NCI-H187 treated with DMSO at 0.1 percent for 48 hours (cell line): Measurements from ENCODE around the gene OSBPL10.
"Not testable (repeated sequence)": the region's sequence is repeated elsewhere in the genome, so short reads cannot be mapped to it uniquely, and the experiment has no call there.

Experiments used
- DNase-seq: peaks from one replicate; lab custom pipeline; 2025; lab: John Stamatoyannopoulos, UW

OSBPL10 gene

DNA sequence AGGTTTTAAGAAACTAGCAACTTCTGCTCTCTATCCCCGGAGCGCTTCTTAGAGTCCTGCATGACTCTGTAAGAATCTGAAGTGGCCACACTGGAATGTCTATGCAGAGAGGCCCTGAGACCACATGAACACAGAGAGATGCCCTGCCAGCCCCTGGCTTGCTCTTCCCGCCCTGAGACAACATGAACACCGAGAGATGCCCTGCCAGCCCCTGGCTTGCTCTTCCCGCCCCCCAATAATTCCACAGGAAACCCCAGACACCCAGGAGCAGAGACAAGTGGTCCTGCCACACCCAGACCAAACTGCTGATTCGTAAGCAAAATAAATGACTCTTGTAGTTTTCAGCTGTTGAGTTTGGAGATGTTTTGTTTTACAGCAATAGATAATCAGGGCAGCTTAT, 166.1 kb downstream of the OSBPL10 start:
- no peak for DNase-seq

- no peak for DNase-seq
Observed at GRCh38 chr3:31813686-31814085, 167.4 kb downstream of the OSBPL10 start.

DNA sequence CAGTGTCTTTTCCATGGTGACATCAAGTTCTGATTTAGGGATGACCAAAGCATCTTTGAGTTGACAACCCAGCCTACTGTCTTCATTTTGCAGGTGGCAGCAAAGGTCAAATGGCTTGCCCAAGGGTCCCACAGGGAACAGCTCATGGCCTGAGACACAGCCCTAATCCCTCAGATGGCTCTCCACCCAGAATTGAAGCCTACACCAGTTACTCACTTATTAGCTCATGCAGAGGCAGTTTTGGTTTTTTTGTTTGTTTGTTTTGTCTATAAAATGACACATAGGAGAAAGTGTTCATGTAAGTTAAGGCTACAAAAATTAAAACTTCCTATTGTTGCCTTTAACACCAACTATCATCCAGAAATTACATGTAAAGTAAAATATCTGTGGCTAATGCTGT, 167.9 kb downstream of the OSBPL10 start:
- no peak for DNase-seq

GRCh38 chr3:31810991-31811433, 170.1 kb downstream of the OSBPL10 start:
- DNase-seq, result no peak

DNA sequence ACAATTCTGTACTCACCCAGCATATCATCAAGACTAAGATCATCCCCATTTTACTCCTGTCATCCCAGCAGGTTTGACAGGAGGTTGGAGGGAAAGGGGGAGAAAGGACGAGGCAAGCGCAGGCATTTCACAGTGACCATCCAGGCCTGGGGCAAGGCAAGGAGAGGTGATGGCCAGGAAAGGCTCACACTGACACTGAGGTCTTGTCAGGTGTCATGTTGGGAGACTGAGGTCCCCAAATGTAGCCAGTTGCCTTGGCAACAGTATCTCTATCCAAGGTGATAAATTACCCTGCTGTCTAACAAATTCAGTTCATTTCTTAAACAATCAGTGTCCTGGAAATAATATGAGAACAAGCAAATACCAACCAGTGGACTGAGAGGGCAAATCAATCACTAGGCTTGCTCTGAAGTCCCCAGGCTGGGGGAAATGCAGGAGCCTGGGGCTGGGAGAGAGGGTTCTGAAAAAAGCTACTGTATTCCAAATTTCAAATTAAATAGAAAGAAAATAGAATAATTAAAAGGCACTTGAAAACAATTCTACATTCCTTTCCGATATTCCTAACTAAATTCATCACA, 172.8 kb downstream of the OSBPL10 start:
- no peak for DNase-seq

- DNase-seq, result no peak
Observed at GRCh38 chr3:31804251-31805051, 176.6 kb downstream of the OSBPL10 start.

DNA sequence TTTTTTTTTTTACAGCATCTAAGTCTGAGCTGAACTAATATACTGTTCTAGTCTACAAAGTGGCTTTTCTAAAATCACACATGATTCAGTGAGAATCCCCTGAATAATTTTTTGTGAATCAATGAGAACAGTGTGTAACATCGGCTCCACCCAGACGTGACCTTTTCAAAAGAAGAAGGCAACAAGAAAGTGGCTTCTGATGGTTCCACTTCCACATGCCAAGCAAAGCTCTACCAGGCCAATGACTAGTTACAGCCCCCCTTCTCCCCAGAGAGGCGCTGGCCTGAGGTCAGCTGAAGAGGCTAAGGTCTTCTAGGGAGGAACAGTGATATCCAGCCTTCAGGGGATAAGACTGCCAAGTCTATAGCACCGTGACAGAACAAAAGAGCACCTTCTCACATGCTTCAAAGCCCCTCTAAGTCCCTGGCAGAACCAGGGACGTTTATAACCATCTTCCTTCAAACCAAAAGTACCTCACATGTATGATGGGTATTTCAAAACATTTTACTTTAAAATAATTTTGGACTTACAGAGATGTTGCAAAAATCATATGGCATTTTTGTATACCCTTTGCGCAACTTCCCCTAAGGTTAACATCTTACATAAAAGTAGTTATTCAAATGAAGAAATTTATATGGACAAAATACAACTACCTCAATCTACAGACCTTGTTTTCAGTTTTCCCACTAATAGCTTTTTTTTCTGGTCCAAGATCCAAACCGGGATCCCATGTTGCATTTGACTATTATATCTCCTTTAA, 177.9 kb downstream of the OSBPL10 start:
- no peak for DNase-seq

GRCh38 chr3:31800436-31800835, 180.6 kb downstream of the OSBPL10 start:
- DNase-seq, result no peak

DNA sequence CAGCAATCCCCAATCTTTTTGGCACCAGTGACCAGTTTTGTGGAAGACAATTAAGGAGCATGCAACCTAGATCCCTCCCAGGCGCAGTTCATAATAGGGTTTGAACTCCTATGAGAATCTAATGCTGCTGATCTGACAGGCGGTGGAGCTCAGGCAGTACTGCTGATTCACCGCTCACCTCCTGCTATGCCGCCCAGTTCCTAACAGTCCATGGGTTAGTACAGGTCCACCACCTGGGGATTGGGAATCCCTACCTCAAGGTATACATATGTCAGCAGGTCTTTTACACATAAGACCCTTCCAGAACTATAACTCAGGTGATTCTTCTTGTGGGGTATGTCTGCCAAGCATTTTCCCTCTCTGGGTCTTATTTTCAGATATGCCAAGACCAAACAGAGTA, 182.2 kb downstream of the OSBPL10 start:
- DNase-seq, result no peak

DNA sequence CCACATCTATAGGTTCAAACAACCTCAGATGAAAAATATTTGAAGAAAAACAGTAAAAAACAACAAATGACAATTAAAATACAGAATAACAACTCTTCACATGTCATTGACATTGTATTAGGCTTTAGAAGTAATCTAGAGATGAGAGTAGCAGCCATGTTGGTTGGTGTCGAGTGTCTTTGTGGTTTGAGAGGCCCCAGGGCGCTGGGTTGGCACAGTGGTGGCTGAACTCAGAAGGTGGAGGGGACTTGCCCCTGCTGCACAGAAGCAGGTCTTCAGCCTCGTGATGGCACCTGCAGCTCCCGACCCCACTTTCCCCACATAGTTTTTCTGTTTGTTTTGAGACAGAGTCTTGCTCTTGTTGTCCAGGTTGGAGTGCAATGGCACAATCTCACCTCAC, 187.2 kb downstream of the OSBPL10 start:
- no peak for DNase-seq

DNA sequence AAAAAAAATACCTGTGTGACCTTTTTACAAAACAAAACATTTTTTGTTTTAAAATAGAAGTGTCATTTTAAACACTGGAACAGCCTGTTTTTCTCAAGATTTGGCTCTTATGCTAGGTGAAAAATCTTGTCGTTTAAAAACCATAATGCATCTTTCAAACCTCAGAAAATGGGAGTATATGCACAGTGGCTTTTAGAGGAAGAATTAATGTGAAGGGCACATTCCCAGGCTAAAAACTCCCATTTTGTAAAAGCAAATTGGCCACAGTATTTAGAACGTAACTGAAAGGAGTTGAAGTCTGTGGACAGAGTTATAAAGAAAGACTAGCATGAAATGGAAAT, 190.0 kb downstream of the OSBPL10 start:
- no peak for DNase-seq

DNA sequence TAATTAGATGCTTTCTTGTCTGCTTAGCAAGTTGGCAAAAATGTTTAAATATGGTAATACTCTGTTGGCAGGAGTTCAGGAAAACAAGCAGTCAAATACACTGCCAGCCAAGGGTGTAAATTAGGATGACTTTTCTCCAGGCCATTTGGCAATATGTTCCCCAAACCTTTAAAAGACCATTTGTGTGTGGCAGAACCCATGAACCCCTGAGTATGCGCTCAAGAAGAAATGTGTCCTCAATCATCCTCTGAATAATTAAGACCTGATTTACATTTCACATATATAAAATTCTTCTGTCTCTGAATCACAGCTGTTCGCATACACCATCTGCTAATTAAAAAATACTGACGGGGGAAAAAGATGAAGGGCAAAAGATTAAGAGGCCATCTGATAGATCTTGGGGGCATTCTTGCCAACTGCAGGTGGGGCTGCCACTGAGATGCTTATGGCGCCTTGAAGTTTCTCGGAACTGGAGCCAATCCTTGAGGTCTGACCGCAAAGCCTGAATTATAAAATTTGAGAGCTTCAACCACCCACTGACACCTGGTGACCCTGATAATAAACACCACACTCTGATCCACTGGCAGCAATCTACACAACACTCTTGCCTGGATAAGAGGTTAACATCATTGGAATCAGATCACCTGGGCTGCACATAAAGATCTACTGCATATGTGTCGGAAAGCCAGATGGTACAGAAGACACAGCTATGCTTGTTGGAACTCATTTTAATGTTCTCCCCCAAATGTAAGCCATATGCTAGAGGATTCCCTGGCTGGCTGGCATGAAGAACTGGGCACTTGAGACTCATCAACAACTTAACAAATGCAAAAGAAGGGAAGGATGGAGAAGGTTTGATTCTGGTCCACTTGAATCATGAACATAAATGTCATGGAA, 190.6 kb downstream of the OSBPL10 start:
- DNase-seq, result no peak

GRCh38 chr3:31789429-31789828, 191.6 kb downstream of the OSBPL10 start:
- DNase-seq, result no peak

DNA sequence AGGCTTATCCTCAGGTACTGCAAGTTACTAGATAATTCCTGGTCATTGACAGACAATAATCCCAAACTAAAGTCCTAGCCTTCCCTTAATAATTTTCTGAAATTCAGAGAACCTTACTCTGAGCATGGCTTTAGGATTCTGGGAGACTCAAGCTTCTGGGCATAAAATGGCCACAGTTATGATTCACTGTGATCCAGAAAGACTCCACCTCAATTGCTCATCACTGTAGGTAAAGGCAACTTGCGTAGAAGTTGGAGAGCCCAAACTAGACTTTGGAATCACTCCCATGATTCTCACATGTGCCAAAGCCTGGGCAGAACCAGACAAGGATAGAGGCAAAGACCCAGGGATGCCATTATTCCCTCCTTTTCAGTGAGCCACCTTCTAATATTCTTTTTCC, 195.3 kb downstream of the OSBPL10 start:
- DNase-seq, result no peak

- DNase-seq, result no peak
Observed at GRCh38 chr3:31785286-31785685, 195.8 kb downstream of the OSBPL10 start.

DNA sequence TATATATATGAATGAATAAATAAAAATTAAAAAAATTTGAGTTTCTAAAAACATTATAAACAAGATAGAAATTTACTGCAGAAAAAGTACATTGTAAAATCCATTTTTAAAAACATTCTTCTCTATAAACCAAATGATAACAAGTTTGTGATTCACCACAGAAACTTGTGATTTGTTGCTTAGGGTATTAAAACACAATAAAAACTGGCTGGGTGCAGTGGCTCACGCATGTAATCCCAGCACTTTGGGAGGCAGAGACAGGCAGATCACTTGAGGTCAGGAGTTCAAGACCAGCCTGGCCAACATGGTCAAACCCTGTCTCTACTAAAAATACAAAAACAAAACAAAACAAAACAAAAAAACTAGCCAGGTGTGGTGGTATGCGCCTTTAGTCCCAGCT, 197.2 kb downstream of the OSBPL10 start:
- DNase-seq, result not testable (repeated sequence)

DNA sequence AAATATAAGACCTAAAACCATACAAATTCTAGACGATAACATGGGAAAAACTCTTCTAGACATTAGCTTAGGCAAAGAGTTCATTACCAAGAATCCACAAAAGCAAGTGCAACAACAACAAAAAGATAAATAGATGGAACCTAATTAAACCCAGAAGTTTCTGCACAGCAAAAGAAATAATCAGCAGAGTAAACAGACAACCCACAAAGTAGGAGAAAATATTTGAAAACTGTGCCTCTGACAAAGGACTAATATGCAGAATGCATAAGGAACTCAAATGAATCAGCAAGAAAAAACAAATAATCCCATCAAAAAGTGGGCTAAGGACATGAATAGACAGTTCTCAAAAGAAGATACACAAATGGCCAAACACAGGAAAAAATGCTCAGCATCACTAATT, 198.8 kb downstream of the OSBPL10 start:
- not testable (repeated sequence) for DNase-seq

GRCh38 chr3:31779514-31779913, 201.5 kb downstream of the OSBPL10 start:
- DNase-seq, result no peak

DNA sequence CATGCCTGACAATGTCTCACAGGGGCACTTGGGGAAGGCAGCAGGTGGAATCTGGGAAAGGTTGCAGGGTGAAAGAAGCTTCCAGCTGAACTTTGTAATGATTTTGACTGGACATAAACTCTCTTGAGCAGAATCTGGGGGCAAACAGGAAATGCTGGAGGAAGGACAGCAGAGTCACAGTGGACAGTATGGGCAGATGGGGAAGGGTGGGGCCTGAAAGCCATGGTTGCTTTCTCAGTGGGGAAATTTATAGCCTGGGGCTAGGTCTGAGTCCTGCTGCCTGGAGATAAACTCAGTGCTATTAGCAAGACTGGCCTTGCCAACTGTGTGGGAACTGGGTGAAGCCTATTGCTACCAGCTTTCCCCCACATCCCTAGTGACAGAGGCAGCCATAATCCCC, 203.2 kb downstream of the OSBPL10 start:
- DNase-seq, result no peak

DNA sequence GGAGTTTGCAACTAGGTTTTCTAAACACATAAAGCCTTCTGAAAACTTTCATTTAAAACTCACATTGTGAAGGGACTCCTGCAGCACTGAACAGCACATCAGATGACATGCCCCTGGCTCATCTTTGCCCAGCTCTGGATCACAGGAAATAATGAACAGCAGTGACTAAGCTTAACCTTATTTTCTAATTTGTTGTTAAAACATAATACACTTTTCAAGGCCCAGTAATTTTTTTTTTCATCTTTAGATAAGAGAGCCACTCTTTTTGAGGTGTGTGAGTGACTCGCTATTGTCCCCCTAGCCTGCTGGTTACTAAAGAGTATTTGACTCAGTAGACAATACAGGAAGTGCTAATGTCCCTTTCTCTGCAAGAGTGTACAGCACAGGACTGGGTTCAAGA, 204.0 kb downstream of the OSBPL10 start:
- DNase-seq, result no peak

DNA sequence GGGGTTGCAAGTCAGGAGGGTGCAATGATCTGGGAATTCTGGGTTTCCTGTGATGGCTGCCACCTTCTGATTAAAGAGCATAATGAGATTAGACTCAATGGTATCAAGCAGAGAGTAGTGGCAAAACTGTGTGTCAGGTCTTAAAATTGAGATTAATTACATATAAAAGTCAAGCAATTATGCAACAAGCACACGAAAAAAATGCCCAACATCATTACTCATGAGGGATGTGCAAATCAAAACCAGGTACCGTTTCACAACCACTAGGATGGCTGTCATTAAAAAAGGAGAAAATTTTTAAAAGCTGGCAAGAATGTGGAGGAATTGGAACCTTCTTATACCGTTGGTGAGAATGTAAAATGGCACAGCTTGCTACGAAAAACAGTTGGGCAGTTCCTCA, 205.0 kb downstream of the OSBPL10 start:
- no peak for DNase-seq

DNA sequence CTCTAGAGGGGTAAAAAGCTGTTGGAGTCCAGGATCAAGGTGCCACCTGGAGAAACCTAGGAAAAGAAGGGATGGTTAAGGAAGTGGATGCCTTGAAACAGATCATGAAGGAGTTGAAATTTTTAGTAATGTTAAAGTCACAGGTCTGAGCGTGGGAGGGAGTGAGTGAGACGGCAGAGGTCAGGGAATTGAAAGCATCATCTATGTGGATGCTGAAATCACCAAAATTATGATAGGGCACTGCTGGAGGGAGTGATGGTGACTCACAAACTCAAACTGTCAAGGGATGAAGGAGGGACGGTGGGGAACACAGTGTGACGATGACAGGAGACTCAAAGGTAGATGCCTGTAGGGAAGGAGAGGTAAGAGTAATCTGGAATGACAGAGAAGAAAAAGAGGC, 205.7 kb downstream of the OSBPL10 start:
- DNase-seq, result no peak
